Skeletal muscle satellite cell (primary cell): ENCODE results near the gene FOXP2.
"Not testable (repeated sequence)": the region's sequence is repeated elsewhere in the genome, so short reads cannot be mapped to it uniquely, and the experiment has no call there.

Source experiments
- H3K27me3 ChIP-seq: 2 replicates; pipeline ENCODE4 v1.7.0; 2013; ENCODE audit warnings: low read length; ENCODE audit not compliant: control insufficient read depth, insufficient read depth
- H3K36me3 ChIP-seq: 2 replicates; pipeline ENCODE4 v1.7.0; 2013; ENCODE audit warnings: mild to moderate bottlenecking, control low read depth, low read length; ENCODE audit not compliant: insufficient read depth
- H3K4me1 ChIP-seq: 2 replicates; pipeline ENCODE4 v1.7.0; 2013; ENCODE audit warnings: low read length; ENCODE audit not compliant: control insufficient read depth, insufficient read depth
- H3K4me2 ChIP-seq: 2 replicates; pipeline ENCODE4 v1.7.0; 2013; ENCODE audit warnings: mild to moderate bottlenecking, low read length
- H3K4me3 ChIP-seq: 2 replicates; pipeline ENCODE4 v1.7.0; 2013; ENCODE audit warnings: low read length
- H3K9ac ChIP-seq: 2 replicates; pipeline ENCODE4 v1.7.0; 2013; ENCODE audit warnings: mild to moderate bottlenecking, low read depth, low read length, moderate library complexity
- H3K9me3 ChIP-seq: replicated peaks from 2 replicates; pipeline ENCODE4 v1.7.0; 2013; ENCODE audit warnings: mild to moderate bottlenecking, control low read depth, low read length

Gene FOXP2

DNA sequence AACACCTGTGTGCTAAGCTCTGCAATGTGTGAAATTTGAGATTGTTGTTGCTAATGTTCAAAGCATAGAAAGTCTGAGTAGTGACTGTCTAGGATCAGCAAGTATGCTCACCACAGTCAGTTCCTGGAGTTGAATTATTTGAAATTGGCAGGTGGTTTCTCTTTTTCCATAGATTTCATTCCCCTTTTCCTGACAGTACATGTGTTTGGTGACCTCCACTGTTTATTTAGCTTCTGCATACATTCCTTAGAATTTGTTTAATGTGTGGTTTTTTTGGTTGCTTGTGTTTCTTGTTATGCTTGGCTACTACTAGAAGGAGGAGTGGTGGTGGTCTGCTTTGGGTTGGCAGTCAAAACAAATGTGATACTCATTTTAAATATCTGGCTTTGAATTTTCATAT lies 52.3 kb downstream of the FOXP2 start:
- Histone ChIP-seq H3K36me3 (no peaks in the 10 kb centered on the region), H3K9me3 (no peaks in the 10 kb centered on the region), H3K9ac (no peak overlapping the region), H3K27me3 (no peaks in the 10 kb centered on the region), H3K4me1 (peaks cover 3% of the 10 kb centered on the region), H3K4me3 (no peak overlapping the region), H3K4me2 (no peak overlapping the region)

DNA sequence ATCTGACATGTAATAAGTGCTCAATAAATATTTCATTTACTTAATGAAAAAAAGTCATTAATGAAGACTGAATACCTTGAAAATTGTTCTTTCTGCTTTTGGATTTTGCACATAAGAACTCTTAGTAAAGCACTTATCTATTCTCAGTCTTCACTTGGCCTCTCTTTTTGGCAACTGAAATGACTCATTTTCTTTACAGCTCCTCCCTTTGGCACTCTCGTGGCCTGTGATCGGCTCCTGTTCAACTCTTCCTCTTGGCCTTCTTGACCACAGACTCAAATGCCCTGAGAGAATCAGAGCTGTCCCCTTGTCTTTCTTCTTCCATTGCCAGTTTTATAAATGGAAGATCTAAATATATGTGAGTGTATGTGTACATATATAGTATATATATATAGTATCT lies 54.2 kb downstream of the FOXP2 start:
- Histone ChIP-seq H3K36me3 (no peaks in the 10 kb centered on the region), H3K9ac (no peak overlapping the region), H3K4me1 (peaks cover 3% of the 10 kb centered on the region), H3K9me3 (no peaks in the 10 kb centered on the region), H3K4me2 (no peak overlapping the region), H3K4me3 (no peak overlapping the region), H3K27me3 (no peaks in the 10 kb centered on the region)

GRCh38 chr7:114472896-114473512 lies 58.4 kb downstream of the FOXP2 start:
- Histone ChIP-seq H3K4me3 (no peak overlapping the region), H3K9ac (no peak overlapping the region), H3K4me1 (peaks cover 3% of the 10 kb centered on the region), H3K9me3 (no peaks in the 10 kb centered on the region), H3K27me3 (no peaks in the 10 kb centered on the region), H3K4me2 (no peak overlapping the region), H3K36me3 (no peaks in the 10 kb centered on the region)

DNA sequence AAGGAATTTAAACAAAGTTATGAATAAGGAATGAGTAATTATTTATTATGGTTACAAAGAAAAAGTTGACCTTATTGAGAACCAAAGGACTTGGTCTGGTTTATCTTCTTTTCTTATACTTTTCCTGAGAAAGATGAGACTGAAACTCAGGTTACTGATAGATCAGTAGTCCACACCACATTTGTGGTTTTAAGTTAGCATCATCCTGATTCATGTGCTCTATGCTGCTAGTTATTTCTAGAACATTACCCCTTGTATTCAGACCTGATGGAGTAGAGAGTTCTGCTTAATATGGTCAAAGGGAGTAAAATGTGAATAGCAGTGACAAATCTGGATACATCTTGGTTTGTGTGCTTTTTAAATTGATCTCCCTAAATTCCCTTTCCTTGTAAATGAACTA lies 63.8 kb downstream of the FOXP2 start:
- peaks cover 9% of the 10 kb centered on the region for H3K4me1 ChIP-seq
- no peak overlapping the region for H3K4me2 ChIP-seq
- H3K36me3 ChIP-seq: no peaks in the 10 kb centered on the region
- peak overlapping the region; percentile 1 for H3K9ac ChIP-seq
- no peaks in the 10 kb centered on the region for H3K9me3 ChIP-seq
- H3K4me3 ChIP-seq: no peak overlapping the region
- H3K27me3 ChIP-seq: no peaks in the 10 kb centered on the region

- no peak overlapping the region for H3K9ac ChIP-seq
- H3K27me3 ChIP-seq: no peaks in the 10 kb centered on the region
- no peak overlapping the region for H3K4me2 ChIP-seq
- H3K36me3 ChIP-seq: no peaks in the 10 kb centered on the region
- peaks cover 9% of the 10 kb centered on the region for H3K4me1 ChIP-seq
- H3K4me3 ChIP-seq: no peak overlapping the region
- no peaks in the 10 kb centered on the region for H3K9me3 ChIP-seq
Observed at GRCh38 chr7:114481999-114482398, 67.4 kb downstream of the FOXP2 start.

DNA sequence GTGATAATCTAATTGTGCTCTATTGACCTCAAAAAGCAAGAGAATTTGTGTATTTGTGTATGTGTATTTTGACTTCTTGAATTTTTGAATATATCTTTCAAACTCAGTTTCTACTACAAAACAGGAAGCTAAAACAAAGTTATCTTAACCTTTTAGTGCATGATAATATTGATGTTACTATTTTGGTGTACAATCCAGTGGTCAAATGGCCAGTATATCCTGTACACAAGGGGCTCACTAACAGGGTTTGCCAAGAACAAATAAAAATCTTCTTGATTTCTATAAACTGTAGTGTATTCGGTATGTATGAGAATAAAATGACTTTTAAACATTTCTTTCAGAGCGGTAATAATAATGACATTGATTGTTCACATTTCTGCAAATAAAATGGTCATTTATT lies 69.6 kb downstream of the FOXP2 start:
- H3K4me3 ChIP-seq: no peak overlapping the region
- H3K9ac ChIP-seq: no peak overlapping the region
- no peaks in the 10 kb centered on the region for H3K36me3 ChIP-seq
- H3K9me3 ChIP-seq: no peaks in the 10 kb centered on the region
- no peak overlapping the region for H3K4me2 ChIP-seq
- H3K27me3 ChIP-seq: no peaks in the 10 kb centered on the region
- no peaks in the 10 kb centered on the region for H3K4me1 ChIP-seq

- no peaks in the 10 kb centered on the region for H3K36me3 ChIP-seq
- H3K27me3 ChIP-seq: no peaks in the 10 kb centered on the region
- no peak overlapping the region for H3K4me2 ChIP-seq
- no peak overlapping the region for H3K4me3 ChIP-seq
- H3K9ac ChIP-seq: no peak overlapping the region
- H3K4me1 ChIP-seq: no peaks in the 10 kb centered on the region
- no peaks in the 10 kb centered on the region for H3K9me3 ChIP-seq
Observed at GRCh38 chr7:114487174-114487573, 72.6 kb downstream of the FOXP2 start.

DNA sequence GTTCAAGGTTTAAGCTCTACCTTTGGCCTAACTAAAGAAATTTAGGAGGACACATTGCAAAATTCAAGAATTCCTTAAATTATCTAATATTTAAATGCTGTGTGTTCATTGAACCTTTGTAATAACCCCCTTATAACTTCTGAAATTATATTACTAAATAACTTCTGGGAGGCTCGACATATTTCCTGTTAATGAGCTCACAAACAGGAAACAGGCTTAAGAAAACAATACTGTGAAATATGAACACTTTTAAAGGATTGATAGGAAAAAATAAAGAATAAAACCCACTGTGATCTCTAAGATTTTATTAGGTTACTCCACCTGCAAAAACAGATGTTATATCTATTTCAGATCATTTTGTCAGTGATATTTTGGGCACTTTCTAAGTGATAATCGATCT lies 74.1 kb downstream of the FOXP2 start:
- Histone ChIP-seq H3K4me1 (no peaks in the 10 kb centered on the region), H3K4me3 (no peak overlapping the region), H3K27me3 (no peaks in the 10 kb centered on the region), H3K9me3 (no peaks in the 10 kb centered on the region), H3K36me3 (no peaks in the 10 kb centered on the region), H3K4me2 (no peak overlapping the region), H3K9ac (no peak overlapping the region)

GRCh38 chr7:114497491-114497890 lies 82.9 kb downstream of the FOXP2 start:
- H3K9me3 ChIP-seq, H3K9ac ChIP-seq, H3K27me3 ChIP-seq, H3K4me1 ChIP-seq, H3K4me2 ChIP-seq, H3K4me3 ChIP-seq, H3K36me3 ChIP-seq: not testable (repeated sequence)

- peaks cover 3% of the 10 kb centered on the region for H3K4me1 ChIP-seq
- no peaks in the 10 kb centered on the region for H3K27me3 ChIP-seq
- no peak overlapping the region for H3K4me3 ChIP-seq
- H3K4me2 ChIP-seq: peak overlapping the region; percentile 37
- H3K9me3 ChIP-seq: no peaks in the 10 kb centered on the region
- no peaks in the 10 kb centered on the region for H3K36me3 ChIP-seq
- H3K9ac ChIP-seq: no peak overlapping the region
Observed at GRCh38 chr7:114502454-114503254, 88.0 kb downstream of the FOXP2 start.

DNA sequence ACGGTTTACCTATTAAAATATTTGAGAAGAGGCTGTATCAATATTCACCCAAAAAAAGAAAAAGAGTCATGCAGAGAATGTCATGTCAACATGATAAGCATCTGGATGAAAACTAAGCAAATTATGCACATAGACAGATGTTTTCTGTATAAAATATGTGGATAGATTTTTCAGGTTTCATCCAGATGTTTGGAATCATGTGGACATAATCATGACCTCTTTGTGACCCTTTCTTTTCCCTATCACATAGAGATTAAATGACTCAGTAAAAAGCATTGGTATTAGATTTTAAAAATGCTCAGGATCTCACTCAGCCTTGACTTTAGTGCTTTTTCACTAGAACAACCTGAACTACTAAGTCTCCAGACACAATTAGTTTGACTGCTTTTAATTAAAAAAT lies 90.0 kb downstream of the FOXP2 start:
- Histone ChIP-seq H3K36me3 (no peaks in the 10 kb centered on the region), H3K4me2 (no peak overlapping the region), H3K9ac (no peak overlapping the region), H3K9me3 (no peaks in the 10 kb centered on the region), H3K4me1 (peaks cover 3% of the 10 kb centered on the region), H3K27me3 (no peaks in the 10 kb centered on the region), H3K4me3 (no peak overlapping the region)

- H3K27me3 ChIP-seq: no peaks in the 10 kb centered on the region
- H3K36me3 ChIP-seq: no peaks in the 10 kb centered on the region
- H3K4me1 ChIP-seq: peaks cover 3% of the 10 kb centered on the region
- H3K4me3 ChIP-seq: no peak overlapping the region
- H3K9ac ChIP-seq: no peak overlapping the region
- H3K4me2 ChIP-seq: no peak overlapping the region
- H3K9me3 ChIP-seq: no peaks in the 10 kb centered on the region
Observed at GRCh38 chr7:114507381-114507780, 92.8 kb downstream of the FOXP2 start.
